Measurements from ENCODE around the gene AFDN. TPM values are rescaled to one million over a fixed set of nuclear protein-coding genes. Genes with fewer than 3 reads are reported as not detected.

Gene AFDN
- polyA plus RNA-seq, 1 of the 3 experiments (the other 2 are of a cell fraction): 25.1 TPM

GRCh38 chr6:168013250-168013915 is 186.7 kb downstream of the AFDN start (continued):
- TF ChIP-seq IRF3 (IDR thresholded peaks at IDR 0.05; ENCODE audit: low read depth, low read length) (no peak), EP300 (IDR thresholded peaks at IDR 0.05; ENCODE audit: borderline replicate concordance in 1 of 2, low read depth in 1 of 2, low read length in 1 of 2) (no peak), TEAD4 (IDR thresholded peaks at IDR 0.05; ENCODE audit: borderline replicate concordance, insufficient read depth) (no peak), SMC3 (IDR thresholded peaks at IDR 0.05; ENCODE audit: low read depth, low read length) (no peak), EZH2phosphoT487 (IDR thresholded peaks at IDR 0.05; ENCODE audit: borderline replicate concordance, low read depth) (no peak), SIN3A (IDR thresholded peaks at IDR 0.05; ENCODE audit: borderline replicate concordance, low read depth, low read length) (no peak), ELF1 (IDR thresholded peaks at IDR 0.05) (no peak), MEF2A (IDR thresholded peaks at IDR 0.05; ENCODE audit: borderline replicate concordance, low read depth) (no peak), TAF1 (IDR thresholded peaks at IDR 0.05; ENCODE audit: borderline replicate concordance, low read depth, low read length) (no peak)

GRCh38 chr6:168014428-168014827 is 187.7 kb downstream of the AFDN start:
- WGBS (ENCODE audit: low lambda C conversion rate): 16% methylated on average over 6 of the region's 6 CpGs
- TF ChIP-seq NFIC (IDR thresholded peaks at IDR 0.05; ENCODE audit: borderline replicate concordance) (no peak), MEF2A (IDR thresholded peaks at IDR 0.05; ENCODE audit: borderline replicate concordance, low read depth) (no peak), TEAD4 (IDR thresholded peaks at IDR 0.05; ENCODE audit: borderline replicate concordance, insufficient read depth) (no peak), EP300 (IDR thresholded peaks at IDR 0.05; ENCODE audit: borderline replicate concordance in 1 of 2, low read depth in 1 of 2, low read length in 1 of 2) (no peak), ZBTB33 (IDR thresholded peaks at IDR 0.05; ENCODE audit: borderline replicate concordance, low read depth) (no peak), JUND (IDR thresholded peaks at IDR 0.05) (no peak), NRF1 (IDR thresholded peaks at IDR 0.05; ENCODE audit: low read depth, low read length) (no peak), REST (IDR thresholded peaks at IDR 0.05; ENCODE audit: low read depth, low read length) (no peak), SMC3 (IDR thresholded peaks at IDR 0.05; ENCODE audit: low read depth, low read length) (no peak), RAD21 (IDR thresholded peaks at IDR 0.05; ENCODE audit: low read length) (no peak), FOXJ3 (CRISPR knock-in tag; IDR thresholded peaks at IDR 0.05) (no peak), IRF3 (IDR thresholded peaks at IDR 0.05; ENCODE audit: low read depth, low read length) (no peak), RFX5 (IDR thresholded peaks at IDR 0.05; ENCODE audit: low read length) (no peak), ELF1 (IDR thresholded peaks at IDR 0.05) (no peak), USF2 (IDR thresholded peaks at IDR 0.05; ENCODE audit: borderline replicate concordance, low read depth, low read length) (no peak), MAX (IDR thresholded peaks at IDR 0.05; ENCODE audit: low read depth) (no peak), TAF1 (IDR thresholded peaks at IDR 0.05; ENCODE audit: borderline replicate concordance, low read depth, low read length) (no peak), TCF12 (IDR thresholded peaks at IDR 0.05) (no peak)

More at GRCh38 chr6:168014428-168014827, 187.7 kb downstream of the AFDN start:
- CTCF ChIA-PET: no interaction called here
- Histone ChIP-seq H3K9ac (no peak overlapping the region), H3K4me2 (no peak overlapping the region), H3K9me3 (peaks cover 16% of the 10 kb centered on the region; the same call in 1 of the 2 replicates), H3K79me2 (ENCODE audit: insufficient read depth) (no peaks in the 10 kb centered on the region), H3K4me3 (ENCODE audit: low read depth in 2 of 2, low read length in 1 of 2) (no peak overlapping the region), H3K4me1 (ENCODE audit: control insufficient read depth in 1 of 2, insufficient read depth in 2 of 2, low read depth in 1 of 2, low read length in 1 of 2) (no peaks in the 10 kb centered on the region; a peak in 1 of 4 replicates), H2AFZ (ENCODE audit: low read depth) (no peak overlapping the region), H3K27me3 (ENCODE audit: insufficient read depth) (no peaks in the 10 kb centered on the region), H3F3A (replicated peaks; ENCODE audit: insufficient read depth) (peaks cover 3% of the 10 kb centered on the region), H3K27ac (ENCODE audit: low read depth in 2 of 2, low read length in 1 of 2) (no peak overlapping the region), H3K9me2 (no peaks in the 10 kb centered on the region), H3K36me3 (replicated peaks in 1 of 2; ENCODE audit: control insufficient read depth in 1 of 2, insufficient read depth in 2 of 2, low read length in 1 of 2) (no peaks in the 10 kb centered on the region), H4K20me1 (ENCODE audit: insufficient read depth) (no peaks in the 10 kb centered on the region)
- POLR2A ChIA-PET: no interaction called here
- no peak for DNase-seq
